Activated naive CD4-positive, alpha-beta T cell treated with anti-CD3 and anti-CD28 coated beads, Interleukin-2, amount 50 U/mL, for 72 hours (primary cell): Measurements from ENCODE around the gene SCFD1. TPM values are rescaled to one million over a fixed set of nuclear protein-coding genes. Genes with fewer than 3 reads are reported as not detected.

Experiments
- ATAC-seq, 2 donors: fragments of 150-1000 bp; cut with Tn5 transposase; 2 replicates each; pipeline ENCODE4 v1.10.0; 2021; ENCODE audit warnings: mild to moderate bottlenecking in 2 of 2, moderate library complexity in 2 of 2
- DNase-seq, 2 donors: peaks; one replicate each; pipeline ENCODE4 v3.0.0; 2021 to 2022; ENCODE audit warnings: low spot score in 2 of 2
- H3K27ac Mint-ChIP-seq, 2 donors: one replicate each; pipeline ENCODE4 v1.8.0; 2022; ENCODE audit warnings: mild to moderate bottlenecking in 2 of 2, mixed read lengths in 2 of 2
- H3K36me3 Mint-ChIP-seq, 2 donors: one replicate each; pipeline ENCODE4 v1.8.0; 2022; ENCODE audit warnings: mixed read lengths in 2 of 2
- H3K9me3 Mint-ChIP-seq, 2 donors: one replicate each; pipeline ENCODE4 v1.8.0; 2022; ENCODE audit warnings: mixed read lengths in 2 of 2
- total RNA-seq, 2 donors: library from RNA; stranded (reverse); gene quantifications; one replicate each; pipeline ENCODE4 v1.2.3, GENCODE V29; 2022

SCFD1 gene
- total RNA-seq, 2 donors from 2014 or later: 49.9 to 60.2 TPM

GRCh38 chr14:30756594-30756993, 134.5 kb downstream of the SCFD1 start:
- H3K9me3 Mint-ChIP-seq: peaks cover 0 to 1% of the 10 kb centered on the region in 2 donors
- no peak for DNase-seq
- no peaks in the 10 kb centered on the region for H3K36me3 Mint-ChIP-seq

GRCh38 chr14:30757082-30757481, 135.0 kb downstream of the SCFD1 start:
- ATAC-seq: peak in 1 of 2 donors; percentile 41
- no peak for DNase-seq
- peaks cover 0 to 2% of the 10 kb centered on the region in 2 donors for H3K36me3 Mint-ChIP-seq
- no peak overlapping the region for H3K27ac Mint-ChIP-seq
- peaks cover 5 to 6% of the 10 kb centered on the region in 2 donors for H3K9me3 Mint-ChIP-seq

More at GRCh38 chr14:30756594-30756993, 134.5 kb downstream of the SCFD1 start:
- no peak overlapping the region for H3K27ac Mint-ChIP-seq
- ATAC-seq: no peak

GRCh38 chr14:30759172-30760125, 137.3 kb downstream of the SCFD1 start:
- H3K27ac Mint-ChIP-seq: no peak overlapping the region
- H3K9me3 Mint-ChIP-seq: peaks cover 18 to 21% of the 10 kb centered on the region in 2 donors
- ATAC-seq: no peak
- no peak for DNase-seq
- H3K36me3 Mint-ChIP-seq: peaks cover 0 to 13% of the 10 kb centered on the region in 2 donors

- no peak for DNase-seq
- peaks cover 20 to 23% of the 10 kb centered on the region in 2 donors for H3K9me3 Mint-ChIP-seq
Measured at GRCh38 chr14:30763891-30764290, 141.8 kb downstream of the SCFD1 start.

GRCh38 chr14:30767624-30768023, 145.5 kb downstream of the SCFD1 start:
- ATAC-seq: no peak
- Mint-ChIP-seq H3K9me3 (peaks cover 13 to 14% of the 10 kb centered on the region in 2 donors), H3K27ac (no peak overlapping the region)

More at GRCh38 chr14:30763891-30764290, 141.8 kb downstream of the SCFD1 start:
- ATAC-seq: no peak
- Mint-ChIP-seq H3K36me3 (peaks cover 0 to 13% of the 10 kb centered on the region in 2 donors), H3K27ac (no peak overlapping the region)

GRCh38 chr14:30768791-30769190, 146.7 kb downstream of the SCFD1 start:
- no peak overlapping the region for H3K27ac Mint-ChIP-seq
- H3K36me3 Mint-ChIP-seq: peaks cover 0 to 5% of the 10 kb centered on the region in 2 donors
- ATAC-seq: no peak
- peaks cover 9% of the 10 kb centered on the region in 2 donors for H3K9me3 Mint-ChIP-seq
- no peak for DNase-seq

More at GRCh38 chr14:30767624-30768023, 145.5 kb downstream of the SCFD1 start:
- peaks cover 0 to 8% of the 10 kb centered on the region in 2 donors for H3K36me3 Mint-ChIP-seq
- no peak for DNase-seq

GRCh38 chr14:30770376-30770775, 148.3 kb downstream of the SCFD1 start:
- H3K27ac Mint-ChIP-seq: no peak overlapping the region
- no peaks in the 10 kb centered on the region for H3K9me3 Mint-ChIP-seq
- DNase-seq (no peak), ATAC-seq (no peak)
- no peaks in the 10 kb centered on the region for H3K36me3 Mint-ChIP-seq

GRCh38 chr14:30771595-30771994, 149.5 kb downstream of the SCFD1 start:
- no peak for ATAC-seq

GRCh38 chr14:30779210-30779609, 157.1 kb downstream of the SCFD1 start:
- no peaks in the 10 kb centered on the region for H3K36me3 Mint-ChIP-seq
- no peak overlapping the region for H3K27ac Mint-ChIP-seq
- H3K9me3 Mint-ChIP-seq: no peaks in the 10 kb centered on the region
- ATAC-seq (peak in 1 of 2 donors; percentile 26), DNase-seq (no peak)

More at GRCh38 chr14:30771595-30771994, 149.5 kb downstream of the SCFD1 start:
- Mint-ChIP-seq H3K9me3 (no peaks in the 10 kb centered on the region), H3K27ac (no peak overlapping the region), H3K36me3 (no peaks in the 10 kb centered on the region)
- no peak for DNase-seq

Other genes with a start within 250 kb of the SCFD1 start
- 10 to 100 TPM; 32.0 to 37.7 TPM for gene G2E3, start 63.2 kb upstream of the SCFD1 start, total RNA-seq